SKM-1 treated with dmso at 0.1 percent for 144 hours (cell line): ENCODE measurements around the gene UQCC3.
"Not testable (repeated sequence)": the region's sequence is repeated elsewhere in the genome, so short reads cannot be mapped to it uniquely, and the experiment has no call there.

Experiments
- DNase-seq: peaks from one replicate; lab custom pipeline; 2025; ENCODE audit not compliant: unreplicated experiment; lab: John Stamatoyannopoulos, UW

The UQCC3 gene

GRCh38 chr11:62665599-62666258 lies 5.7 kb upstream of the UQCC3 start:
- peak; percentile 43 for DNase-seq

DNA sequence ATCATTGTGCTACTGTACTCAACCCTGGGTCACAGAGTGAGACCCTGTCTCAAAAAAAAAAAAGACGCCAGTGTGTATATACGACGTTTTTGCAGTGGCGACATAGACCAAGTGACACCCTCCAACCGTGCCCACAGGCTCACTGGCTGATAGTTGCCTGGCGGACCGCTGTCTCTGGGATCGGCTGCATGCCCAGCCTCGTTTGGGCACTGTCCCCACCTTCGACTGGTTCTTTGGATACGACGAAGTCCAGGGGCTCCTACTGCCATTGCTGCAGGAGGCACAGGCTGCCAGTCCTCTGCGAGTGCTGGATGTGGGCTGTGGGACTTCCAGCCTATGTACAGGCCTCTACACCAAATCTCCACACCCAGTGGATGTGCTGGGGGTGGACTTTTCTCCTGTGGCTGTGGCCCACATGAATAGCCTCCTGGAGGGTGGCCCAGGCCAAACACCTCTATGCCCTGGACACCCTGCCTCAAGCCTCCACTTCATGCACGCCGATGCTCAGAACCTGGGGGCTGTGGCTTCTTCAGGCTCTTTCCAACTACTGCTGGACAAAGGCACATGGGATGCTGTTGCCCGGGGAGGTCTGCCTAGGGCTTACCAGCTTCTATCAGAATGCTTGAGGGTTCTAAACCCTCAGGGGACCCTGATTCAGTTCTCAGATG lies 5.1 kb upstream of the UQCC3 start:
- DNase-seq = no peak

DNA sequence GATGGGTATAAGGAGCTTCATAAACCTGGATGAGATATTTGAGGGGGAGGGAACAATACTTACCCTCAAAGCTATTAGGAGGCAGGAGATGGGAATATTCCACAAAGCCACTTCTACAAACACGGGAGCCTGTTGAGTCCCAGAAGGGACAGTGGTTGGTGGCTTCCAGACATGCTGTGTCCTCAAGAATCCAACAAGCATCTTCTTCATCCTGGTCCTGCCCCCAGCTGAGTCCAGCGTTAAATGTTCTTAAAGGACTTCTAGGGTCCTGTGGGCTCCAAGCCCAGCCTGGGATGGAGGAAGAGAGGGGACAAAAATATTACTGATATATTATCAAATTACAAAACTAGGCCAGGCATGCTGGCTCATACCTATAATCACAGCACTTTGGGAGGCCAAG lies 4.0 kb upstream of the UQCC3 start:
- DNase-seq = no peak

DNA sequence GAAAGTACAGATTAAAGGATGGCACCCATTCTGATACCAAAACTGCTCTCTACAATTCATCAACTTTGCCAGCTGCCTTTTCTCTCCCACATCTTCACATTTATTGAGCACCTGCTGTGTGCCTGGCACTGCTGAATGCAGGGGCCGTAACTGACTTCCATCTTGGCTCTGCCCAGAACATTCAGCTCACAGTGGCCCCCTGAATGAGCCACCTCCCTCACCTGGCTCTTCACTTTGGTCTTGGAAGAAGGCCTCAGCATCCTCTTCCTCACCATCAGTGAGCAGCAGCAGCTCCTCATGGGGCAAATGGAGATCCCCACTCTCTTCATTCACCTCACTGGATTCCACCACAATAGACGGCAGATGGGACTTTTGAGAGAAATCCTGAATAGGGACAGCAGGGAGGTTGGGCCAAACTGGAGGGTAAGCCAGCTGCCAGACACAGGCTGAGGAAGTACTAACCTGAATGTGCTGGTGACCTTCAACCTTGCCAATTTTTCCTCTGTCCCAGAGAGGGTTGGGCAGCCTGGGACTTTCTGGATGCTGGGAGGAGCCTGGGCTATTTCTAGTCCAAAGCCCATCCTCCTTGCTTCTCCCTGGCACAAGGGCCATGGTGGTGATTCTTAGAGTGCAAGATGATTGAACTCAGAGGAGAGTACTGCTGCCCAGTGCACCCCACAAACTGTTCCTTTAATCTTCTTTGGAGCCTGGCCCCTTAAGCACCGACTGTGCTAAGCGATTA lies 1.9 kb upstream of the UQCC3 start:
- DNase-seq = no peak

DNA sequence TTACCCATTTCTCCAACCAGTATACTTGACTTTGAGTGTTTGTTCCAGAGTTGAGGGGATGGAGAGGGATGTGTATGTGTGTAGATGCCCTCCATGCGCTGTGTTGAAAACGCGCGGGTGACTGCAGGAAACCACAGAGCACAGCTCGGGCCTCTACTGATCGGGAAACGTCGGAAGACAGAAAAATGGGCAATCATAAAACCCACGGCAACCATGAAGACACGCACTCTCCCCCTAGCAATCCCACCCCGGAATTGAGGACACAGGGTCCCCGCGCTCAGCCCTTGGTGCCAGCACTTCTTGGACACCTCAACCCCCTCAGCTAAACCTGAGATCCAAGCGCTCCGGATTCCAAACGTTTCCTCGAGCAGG lies 251 bp upstream of the UQCC3 start:
- peak; percentile 42 for DNase-seq

GRCh38 chr11:62673196-62673525 lies 1.7 kb downstream of the UQCC3 start:
- no peak for DNase-seq

- not testable (repeated sequence) for DNase-seq
These were observed 3.9 kb downstream of the UQCC3 start for GRCh38 chr11:62675415-62675814.

DNA sequence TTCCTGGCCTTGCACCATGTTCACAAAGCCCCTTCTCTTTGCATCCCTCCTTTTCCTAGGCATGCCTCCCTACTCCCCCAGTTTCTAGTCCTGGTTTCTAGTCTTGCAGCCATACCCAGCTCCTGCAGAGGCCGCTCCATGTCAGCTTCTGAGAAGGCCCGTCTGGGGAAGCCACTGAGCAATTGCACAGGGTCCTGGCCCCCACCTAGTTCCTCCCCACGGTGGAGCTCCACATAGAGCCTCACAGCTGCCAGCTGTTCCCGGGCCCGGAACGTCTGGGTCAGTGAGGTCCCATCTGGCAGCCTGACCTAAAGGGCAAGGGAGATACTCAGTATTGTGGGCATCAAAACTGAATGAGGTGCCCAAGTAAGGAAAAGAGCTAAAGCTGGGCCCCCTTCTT lies 5.2 kb downstream of the UQCC3 start:
- no peak for DNase-seq

DNA sequence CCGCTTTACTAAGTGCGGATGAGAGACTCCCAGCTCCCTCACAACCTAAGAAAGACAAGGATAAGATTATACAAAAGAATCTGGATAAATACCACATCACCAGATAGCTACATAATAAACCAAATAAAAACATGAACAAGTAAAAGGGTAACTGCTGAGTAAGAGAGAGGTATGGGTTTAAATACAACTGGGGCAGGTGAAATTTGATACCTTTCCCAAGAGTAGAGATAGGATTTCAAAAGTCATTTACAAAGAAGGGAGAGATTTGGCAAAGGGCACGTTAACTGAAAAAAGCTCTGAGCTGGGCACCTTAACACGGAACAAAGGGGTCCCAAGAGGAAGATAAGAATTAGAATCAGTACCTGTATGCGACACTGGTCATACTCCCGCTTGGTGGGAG lies 5.7 kb downstream of the UQCC3 start:
- no peak for DNase-seq

GRCh38 chr11:62677714-62678113 lies 6.2 kb downstream of the UQCC3 start:
- DNase-seq = no peak

DNA sequence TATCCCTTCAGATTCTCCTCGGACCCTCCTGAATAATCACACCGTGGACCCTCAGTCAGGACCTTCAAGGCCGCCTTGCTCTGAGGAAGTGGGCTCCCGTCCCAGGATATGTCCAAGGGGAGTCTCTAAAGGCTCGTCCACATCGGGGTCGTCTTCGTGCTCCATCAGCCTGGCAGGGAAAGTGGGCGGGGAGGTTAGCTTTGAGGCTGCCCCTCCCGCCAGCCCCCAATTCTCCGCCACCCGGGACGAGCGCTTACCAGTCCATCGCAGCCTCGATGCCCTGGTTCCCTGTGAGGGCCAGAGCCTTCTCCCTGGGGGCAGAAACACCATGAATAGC lies 6.9 kb downstream of the UQCC3 start:
- no peak for DNase-seq

DNA sequence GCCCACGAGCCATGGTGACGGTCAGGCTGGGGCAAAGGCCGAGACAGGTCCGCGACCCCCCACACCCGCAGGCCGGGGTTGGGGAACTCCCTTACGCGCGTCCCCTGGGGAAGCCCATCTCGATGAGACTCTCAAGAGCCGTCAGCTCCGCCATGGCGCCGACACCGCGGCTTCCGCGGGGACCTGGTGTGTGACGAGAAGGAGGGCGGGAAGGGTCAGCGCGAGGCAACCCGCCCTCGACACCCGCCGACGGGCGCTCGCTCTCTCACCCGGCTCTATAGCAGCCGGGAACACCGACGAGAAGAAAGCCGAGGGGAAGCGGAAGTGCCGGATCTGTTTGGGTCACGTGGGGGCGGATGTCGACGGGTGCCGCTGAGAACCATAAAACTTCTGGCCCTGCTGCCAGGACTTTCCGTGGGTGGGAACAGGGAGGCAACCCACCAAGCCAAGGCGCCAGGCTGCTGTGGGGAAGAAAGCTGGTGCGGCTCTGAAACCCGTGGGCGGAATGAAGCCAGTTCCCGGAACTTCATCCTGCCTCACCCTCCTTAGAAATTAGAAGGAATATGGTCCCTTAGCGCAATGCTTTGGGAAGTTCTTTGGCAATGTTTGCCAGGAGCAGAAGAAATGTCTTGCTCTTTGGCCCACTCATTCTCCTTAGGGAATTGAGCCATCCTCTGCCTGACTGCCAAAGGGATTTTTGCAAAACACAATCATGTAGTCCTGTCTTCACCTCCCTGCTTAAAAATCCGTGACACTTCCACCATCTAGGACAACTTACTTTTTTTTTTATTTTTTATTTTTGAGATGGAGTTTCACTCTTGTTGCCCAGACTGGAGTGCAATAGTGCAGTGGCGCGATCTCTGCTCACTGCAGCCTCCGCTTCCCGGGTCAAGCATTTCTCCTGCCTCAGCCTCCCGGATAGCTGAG lies 7.6 kb downstream of the UQCC3 start, which contains the start of gene UBXN1:
TSS of gene UBXN1 (minus strand) at position 304 of the 927 bp plus-strand sequence. CDS start at position 154, 150 bp downstream.
- peak; percentile 81 for DNase-seq

DNA sequence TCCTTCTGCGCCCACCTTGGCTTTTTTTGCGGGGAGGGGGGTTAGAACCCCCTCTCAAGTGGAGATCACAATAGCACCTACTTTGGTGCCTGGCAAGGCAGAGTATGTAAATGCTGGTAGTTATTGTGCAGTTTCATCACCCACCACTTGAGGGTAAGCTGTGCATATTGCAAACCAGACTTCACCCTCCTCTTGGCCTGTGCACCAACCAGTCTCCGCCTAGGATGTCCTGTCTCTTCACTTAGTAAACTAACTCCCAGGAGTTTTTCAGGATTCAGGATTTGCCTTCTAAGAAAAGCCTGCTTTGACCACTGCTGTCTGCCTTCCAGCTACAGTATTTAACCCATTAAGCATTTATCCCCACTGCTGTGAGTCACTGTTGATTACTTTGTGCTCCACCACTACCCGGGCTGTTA lies 9.4 kb downstream of the UQCC3 start:
- DNase-seq = peak; percentile 68

- no peak for DNase-seq
These were observed 11.0 kb downstream of the UQCC3 start for GRCh38 chr11:62682518-62682917.

- no peak for DNase-seq
These were observed 16.3 kb downstream of the UQCC3 start for GRCh38 chr11:62687508-62688396.

DNA sequence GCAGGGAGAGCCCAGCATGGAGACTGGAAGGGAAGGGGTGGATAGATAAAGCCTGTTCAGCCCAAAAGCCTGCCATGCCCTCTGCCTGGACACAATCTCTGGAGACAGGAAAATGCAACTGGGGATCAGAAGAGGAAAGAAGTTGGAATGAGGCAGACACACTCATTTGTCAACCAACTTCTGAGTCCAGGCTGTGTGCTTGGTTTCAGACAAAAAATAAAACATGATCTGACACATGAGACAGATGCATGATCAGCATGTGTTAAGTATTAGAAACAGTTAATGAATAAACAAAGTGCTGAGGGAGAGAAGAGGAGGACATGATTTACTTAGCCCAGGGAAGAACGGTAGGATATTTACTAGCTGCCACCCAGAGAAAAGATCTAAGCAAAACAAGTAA lies 17.0 kb downstream of the UQCC3 start:
- DNase-seq = no peak

DNA sequence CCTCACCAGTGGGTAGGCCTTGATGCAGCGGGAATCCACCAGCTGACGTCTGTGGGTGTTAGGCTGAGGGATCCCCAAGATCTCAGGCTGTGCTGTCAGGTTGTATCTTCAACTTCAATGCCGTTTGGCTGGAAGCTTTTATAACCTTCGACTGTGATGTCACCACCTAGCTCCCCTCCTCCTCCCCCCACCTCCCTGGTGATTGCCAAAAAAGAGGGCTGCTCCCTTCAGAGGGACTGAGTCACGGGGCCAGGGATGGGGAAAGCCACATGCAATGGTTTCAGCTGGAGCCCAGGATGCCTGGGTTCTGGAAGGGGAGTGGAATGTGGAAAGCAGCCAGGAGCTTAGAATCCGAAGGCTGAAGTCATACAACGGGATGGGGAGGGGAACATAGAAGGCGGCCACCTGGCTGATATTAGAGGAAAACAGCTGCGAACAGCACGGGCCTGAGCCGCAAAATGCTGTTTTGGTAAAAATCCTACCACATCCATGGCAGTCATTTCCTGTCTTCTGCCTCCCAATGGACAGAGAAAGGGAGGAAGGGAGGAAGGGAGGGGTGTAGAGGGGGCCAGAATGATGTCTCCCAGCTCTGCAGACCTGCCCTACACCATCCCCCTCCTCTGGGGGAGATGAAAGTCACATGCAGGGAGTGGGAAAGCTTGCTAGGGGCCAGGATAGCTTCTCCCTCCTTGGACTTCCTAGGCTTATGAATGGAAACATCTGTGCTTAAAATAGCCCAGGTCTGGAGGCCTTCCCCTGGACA lies 18.1 kb downstream of the UQCC3 start, which contains the start of gene LRRN4CL:
TSS of gene LRRN4CL (minus strand) at position 110 of the 763 bp plus-strand sequence. CDS start 1,022 bp downstream, outside the sequence.
- DNase-seq = no peak

GRCh38 chr11:62693624-62694023 lies 22.2 kb downstream of the UQCC3 start:
- not testable (repeated sequence) for DNase-seq

DNA sequence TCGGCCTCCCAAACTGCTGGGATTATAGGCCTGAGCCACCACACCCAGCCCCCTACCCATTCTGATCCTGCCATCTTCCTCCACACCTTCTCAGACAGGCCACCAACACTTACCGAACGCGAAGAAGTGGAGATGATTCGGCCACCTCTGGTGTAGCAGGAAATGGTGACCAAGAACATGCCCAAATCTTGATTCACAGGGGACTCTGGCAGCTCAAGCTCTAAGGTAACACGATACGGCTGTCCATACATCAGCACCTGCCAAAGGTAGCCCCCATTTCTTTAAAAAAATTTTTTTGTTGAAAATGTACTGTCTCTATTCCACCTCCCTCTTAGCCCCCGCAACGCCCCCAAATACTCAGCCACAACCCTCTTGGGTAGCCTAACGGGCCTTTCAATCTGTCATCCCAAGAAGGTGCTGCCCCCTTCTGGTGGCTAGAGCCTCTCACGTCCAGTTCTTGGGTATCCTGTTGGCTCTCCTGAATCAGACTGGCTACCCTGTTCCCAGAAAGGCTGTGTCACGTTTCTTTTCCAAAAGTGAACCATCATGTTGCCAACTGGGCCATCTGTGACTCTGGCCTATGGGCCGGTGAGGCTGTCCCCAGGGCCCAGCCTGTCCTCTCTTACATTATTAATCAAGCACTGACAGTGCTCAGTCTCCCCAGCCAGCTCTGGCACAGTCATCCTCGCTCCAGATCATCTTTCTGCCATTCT lies 23.1 kb downstream of the UQCC3 start:
- DNase-seq = peak; percentile 63
